OCI-LY3 (cell line): ENCODE measurements around the gene TNS3.

Experiments used
- EZH2phosphoT487 ChIP-seq: fragments of 200-600 bp; shearing (Covaris generic); IDR thresholded peaks from 2 replicates; pipeline ENCODE4 v1.6.1; 2018; ENCODE audit warnings: antibody characterized with exemption, mixed run types, low read depth
- TF ChIP-seq, protein P1 (sequence below): fragments of 200-600, 300-600 bp; sonication (generic); IDR thresholded peaks from 2 replicates; pipeline ENCODE4 v1.5.1; 2014; ENCODE audit warnings: antibody characterized with exemption, low read length, low read depth

DNA sequence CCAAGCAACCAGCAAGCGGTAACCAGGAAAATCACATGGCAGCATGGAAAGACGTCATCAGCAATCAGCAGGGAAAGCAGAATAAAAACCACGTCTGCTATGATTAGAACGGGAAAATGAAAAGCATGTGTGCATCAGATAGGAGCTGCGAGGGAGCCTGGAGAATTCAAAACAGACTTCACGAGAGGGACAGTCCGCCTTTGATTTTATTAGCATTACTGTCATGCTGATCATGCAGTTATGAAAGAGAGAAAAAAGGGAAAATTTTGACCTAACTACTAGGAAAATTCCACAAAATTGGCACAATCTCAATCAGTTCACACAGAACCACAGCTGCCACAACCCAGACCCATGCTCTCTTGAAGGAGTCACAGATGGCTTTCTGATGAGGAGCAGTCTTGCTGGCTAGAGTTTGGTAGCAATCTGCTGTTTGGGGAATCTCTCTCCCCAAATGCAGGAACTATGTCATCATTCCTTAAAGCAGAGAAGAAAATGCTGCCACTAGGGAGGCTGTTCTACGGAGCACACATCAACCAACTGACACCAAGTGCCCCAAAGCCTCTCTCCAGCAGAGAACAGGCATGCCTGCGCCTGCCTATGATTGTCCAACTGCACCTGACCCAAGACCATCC, 295.9 kb downstream of the TNS3 start:
- TF ChIP-seq, protein P1, sequence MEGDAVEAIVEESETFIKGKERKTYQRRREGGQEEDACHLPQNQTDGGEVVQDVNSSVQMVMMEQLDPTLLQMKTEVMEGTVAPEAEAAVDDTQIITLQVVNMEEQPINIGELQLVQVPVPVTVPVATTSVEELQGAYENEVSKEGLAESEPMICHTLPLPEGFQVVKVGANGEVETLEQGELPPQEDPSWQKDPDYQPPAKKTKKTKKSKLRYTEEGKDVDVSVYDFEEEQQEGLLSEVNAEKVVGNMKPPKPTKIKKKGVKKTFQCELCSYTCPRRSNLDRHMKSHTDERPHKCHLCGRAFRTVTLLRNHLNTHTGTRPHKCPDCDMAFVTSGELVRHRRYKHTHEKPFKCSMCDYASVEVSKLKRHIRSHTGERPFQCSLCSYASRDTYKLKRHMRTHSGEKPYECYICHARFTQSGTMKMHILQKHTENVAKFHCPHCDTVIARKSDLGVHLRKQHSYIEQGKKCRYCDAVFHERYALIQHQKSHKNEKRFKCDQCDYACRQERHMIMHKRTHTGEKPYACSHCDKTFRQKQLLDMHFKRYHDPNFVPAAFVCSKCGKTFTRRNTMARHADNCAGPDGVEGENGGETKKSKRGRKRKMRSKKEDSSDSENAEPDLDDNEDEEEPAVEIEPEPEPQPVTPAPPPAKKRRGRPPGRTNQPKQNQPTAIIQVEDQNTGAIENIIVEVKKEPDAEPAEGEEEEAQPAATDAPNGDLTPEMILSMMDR, result no peak
- no peak for TF ChIP-seq EZH2phosphoT487
